GM23338 (cell line): Measurements from ENCODE around the gene GGNBP2. TPM values are rescaled to one million over a fixed set of nuclear protein-coding genes. Genes with fewer than 3 reads are reported as not detected.
A peak's percentile ranks its signal among the peaks of the same experiment; 100 is the strongest.

Source experiments
- ATAC-seq: fragments of 200-7000 bp; cut with Tn5 transposase; 3 replicates; pipeline ENCODE4 v1.9.1; 2020
- DNase-seq: peaks from one replicate; pipeline ENCODE4 v3.0.0-alpha.2; 2015; ENCODE audit warnings: low spot score
- H2AFZ ChIP-seq: fragments of 200-600 bp; sonication (generic); 2 replicates; pipeline ENCODE4 v1.8.0; 2016; ENCODE audit warnings: antibody characterized with exemption, mild to moderate bottlenecking, moderate library complexity
- H3F3A ChIP-seq: fragments of 200-600 bp; sonication (generic); replicated peaks from 2 replicates; pipeline ENCODE4 v1.8.0; 2017; ENCODE audit warnings: antibody characterized with exemption, mixed run types, low read depth
- H3K27ac ChIP-seq: fragments of 200-600 bp; sonication (generic); 2 replicates; pipeline ENCODE4 v1.6.1; 2016; ENCODE audit warnings: low read depth
- H3K27me3 ChIP-seq: fragments of 200-600 bp; sonication (generic); 2 replicates; pipeline ENCODE4 v1.8.0; 2016; ENCODE audit warnings: mild to moderate bottlenecking, mixed run types, moderate library complexity; ENCODE audit not compliant: insufficient read depth
- H3K36me3 ChIP-seq: fragments of 200-600 bp; sonication (generic); 2 replicates; pipeline ENCODE4 v1.8.0; 2016; ENCODE audit warnings: mild to moderate bottlenecking; ENCODE audit not compliant: insufficient read depth
- H3K4me1 ChIP-seq: fragments of 200-600 bp; sonication (generic); 2 replicates; pipeline ENCODE4 v1.8.0; 2016; ENCODE audit warnings: mild to moderate bottlenecking, moderate library complexity; ENCODE audit not compliant: insufficient read depth
- H3K4me2 ChIP-seq: fragments of 200-600 bp; sonication (generic); 2 replicates; pipeline ENCODE4 v1.7.1; 2017; ENCODE audit warnings: mixed run types
- H3K4me3 ChIP-seq: fragments of 200-600 bp; sonication (generic); 2 replicates; pipeline ENCODE4 v1.6.1; 2016; ENCODE audit warnings: mixed run types
- H3K79me2 ChIP-seq: fragments of 200-600 bp; sonication (generic); replicated peaks from 2 replicates; pipeline ENCODE4 v1.8.0; 2017; ENCODE audit warnings: mild to moderate bottlenecking; ENCODE audit not compliant: insufficient read depth
- H3K9me2 ChIP-seq: fragments of 200-600 bp; sonication (generic); 2 replicates; pipeline ENCODE4 v1.8.0; 2017; ENCODE audit not compliant: insufficient read depth
- H4K20me1 ChIP-seq: fragments of 200-600 bp; sonication (generic); replicated peaks from 2 replicates; pipeline ENCODE4 v1.8.0; 2017; ENCODE audit warnings: mild to moderate bottlenecking; ENCODE audit not compliant: insufficient read depth
- H3K27ac Mint-ChIP-seq: 2 replicates; pipeline ENCODE4 v1.8.0; 2020; ENCODE audit warnings: inconsistent platforms, mild to moderate bottlenecking, moderate library complexity, mixed read lengths
- H3K27me3 Mint-ChIP-seq: 3 replicates; pipeline ENCODE4 v1.8.0; 2022; ENCODE audit warnings: low read depth, mild to moderate bottlenecking, moderate library complexity, mixed read lengths, inconsistent platforms; ENCODE audit not compliant: insufficient read depth, poor library complexity
- H3K36me3 Mint-ChIP-seq: 3 replicates; pipeline ENCODE4 v1.8.0; 2021; ENCODE audit warnings: low read depth, mild to moderate bottlenecking, inconsistent platforms, moderate library complexity, mixed read lengths
- H3K4me1 Mint-ChIP-seq: 3 replicates; pipeline ENCODE4 v1.8.0; 2020; ENCODE audit warnings: mild to moderate bottlenecking, inconsistent platforms, mixed read lengths
- H3K4me3 Mint-ChIP-seq: 3 replicates; pipeline ENCODE4 v1.8.0; 2021; ENCODE audit warnings: moderate library complexity, mild to moderate bottlenecking, inconsistent platforms, mixed read lengths
- H3K9me3 Mint-ChIP-seq: 3 replicates; pipeline ENCODE4 v1.8.0; 2020; ENCODE audit warnings: moderate library complexity, mild to moderate bottlenecking, inconsistent platforms, mixed read lengths
- CTCF ChIP-seq, 2 experiments: fragments of 200-600 bp in 1 of 2; sonication (generic) in 1 of 2; conservative IDR thresholded peaks; 2 replicates each; pipeline versions ENCODE4 v1.5.1 to v1.6.1; 2016 to 2017; ENCODE audit warnings: antibody characterized with exemption in 2 of 2, low read depth in 2 of 2, mild to moderate bottlenecking in 2 of 2, moderate library complexity in 1 of 2
- ZNF114 ChIP-seq: fragments of 250-450 bp; sonication (Bioruptor Pico); IDR thresholded peaks from 2 replicates; pipeline ENCODE4 v1.5.0; 2020; ENCODE audit warnings: mild to moderate bottlenecking, moderate library complexity
- ZNF462 ChIP-seq: fragments of 250-450 bp; sonication (Bioruptor Pico); IDR thresholded peaks from 2 replicates; pipeline ENCODE4 v1.5.0; 2020; ENCODE audit warnings: mild to moderate bottlenecking, moderate library complexity
- polyA plus RNA-seq: library from polyadenylated mRNA; unstranded; fragments of >200 nt; fragmentation: Nextera tagmentation; extraction: Ambion mirVana; gene quantifications from 2 replicates; pipeline ENCODE4 v1.2.1, GENCODE V29; 2016
- total RNA-seq: library from RNA; depleted of rRNA; stranded (reverse); fragments of >200 nt; shearing (Covaris generic); gene quantifications from 2 replicates; pipeline ENCODE4 v1.2.3, GENCODE V29; 2014
- TF ChIP-seq, protein P1 (sequence below): IDR thresholded peaks from one replicate; pipeline ENCODE4 v1.6.1; 2018; ENCODE audit warnings: antibody characterized with exemption; ENCODE audit not compliant: unreplicated experiment

The GGNBP2 gene
- total and polyA plus RNA-seq, 2 experiments from 2014 or later, result 40.7 to 41.2 TPM

- no peak for TF ChIP-seq ZNF462 (CRISPR knock-in tag)
- TF ChIP-seq, protein P1, sequence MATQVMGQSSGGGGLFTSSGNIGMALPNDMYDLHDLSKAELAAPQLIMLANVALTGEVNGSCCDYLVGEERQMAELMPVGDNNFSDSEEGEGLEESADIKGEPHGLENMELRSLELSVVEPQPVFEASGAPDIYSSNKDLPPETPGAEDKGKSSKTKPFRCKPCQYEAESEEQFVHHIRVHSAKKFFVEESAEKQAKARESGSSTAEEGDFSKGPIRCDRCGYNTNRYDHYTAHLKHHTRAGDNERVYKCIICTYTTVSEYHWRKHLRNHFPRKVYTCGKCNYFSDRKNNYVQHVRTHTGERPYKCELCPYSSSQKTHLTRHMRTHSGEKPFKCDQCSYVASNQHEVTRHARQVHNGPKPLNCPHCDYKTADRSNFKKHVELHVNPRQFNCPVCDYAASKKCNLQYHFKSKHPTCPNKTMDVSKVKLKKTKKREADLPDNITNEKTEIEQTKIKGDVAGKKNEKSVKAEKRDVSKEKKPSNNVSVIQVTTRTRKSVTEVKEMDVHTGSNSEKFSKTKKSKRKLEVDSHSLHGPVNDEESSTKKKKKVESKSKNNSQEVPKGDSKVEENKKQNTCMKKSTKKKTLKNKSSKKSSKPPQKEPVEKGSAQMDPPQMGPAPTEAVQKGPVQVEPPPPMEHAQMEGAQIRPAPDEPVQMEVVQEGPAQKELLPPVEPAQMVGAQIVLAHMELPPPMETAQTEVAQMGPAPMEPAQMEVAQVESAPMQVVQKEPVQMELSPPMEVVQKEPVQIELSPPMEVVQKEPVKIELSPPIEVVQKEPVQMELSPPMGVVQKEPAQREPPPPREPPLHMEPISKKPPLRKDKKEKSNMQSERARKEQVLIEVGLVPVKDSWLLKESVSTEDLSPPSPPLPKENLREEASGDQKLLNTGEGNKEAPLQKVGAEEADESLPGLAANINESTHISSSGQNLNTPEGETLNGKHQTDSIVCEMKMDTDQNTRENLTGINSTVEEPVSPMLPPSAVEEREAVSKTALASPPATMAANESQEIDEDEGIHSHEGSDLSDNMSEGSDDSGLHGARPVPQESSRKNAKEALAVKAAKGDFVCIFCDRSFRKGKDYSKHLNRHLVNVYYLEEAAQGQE, result no peak
Measured at GRCh38 chr17:36600465-36600864, 55.7 kb downstream of the GGNBP2 start (continued).

GRCh38 chr17:36600936-36601302 lies 56.2 kb downstream of the GGNBP2 start:
- peak overlapping the region; percentile 86 for H3K27ac ChIP-seq
- H3K36me3 Mint-ChIP-seq, result peaks cover 33% of the 10 kb centered on the region
- TF ChIP-seq ZNF114 (CRISPR knock-in tag), result no peak
- peak in 1 of 2 experiments; percentile 38; a peak in 1 of 4 replicates for TF ChIP-seq CTCF (conservative IDR thresholded peaks at IDR 0.05; ENCODE audit: low read depth in 2 of 2)
- no peaks in the 10 kb centered on the region for H3K27me3 ChIP-seq
- H3K27me3 Mint-ChIP-seq, result peaks cover 19% of the 10 kb centered on the region
- peaks cover 23% of the 10 kb centered on the region for H3K4me1 ChIP-seq
- H3K36me3 ChIP-seq, result no peaks in the 10 kb centered on the region
- H3K4me3 ChIP-seq, result peak overlapping the region; percentile 92
- no peaks in the 10 kb centered on the region for H3K9me3 Mint-ChIP-seq
- DNase-seq (no peak), ATAC-seq (peak; percentile 38)
- peak overlapping the region; percentile 95 for H3K27ac Mint-ChIP-seq
- 0 out of 2 replicates have a peak overlapping the region, but pooled peaks have one; percentile 2 for H2AFZ ChIP-seq
- H3F3A ChIP-seq, result peaks cover 15% of the 10 kb centered on the region
- H3K4me2 ChIP-seq, result peak overlapping the region; percentile 91
- H4K20me1 ChIP-seq, result peaks cover 25% of the 10 kb centered on the region
- H3K9me2 ChIP-seq, result no peaks in the 10 kb centered on the region
- peak overlapping the region; percentile 87 for H3K4me3 Mint-ChIP-seq
- H3K4me1 Mint-ChIP-seq, result peaks cover 23% of the 10 kb centered on the region
- peaks cover 35% of the 10 kb centered on the region for H3K79me2 ChIP-seq
